SH-SY5Y (cell line): ENCODE measurements around the gene TRANK1.

Experiments
- GATA2 ChIP-seq: IDR thresholded peaks from 2 replicates; pipeline ENCODE4 v1.6.1; 2011; ENCODE audit warnings: mild to moderate bottlenecking, low read depth, low read length
- GATA3 ChIP-seq: IDR thresholded peaks from 2 replicates; pipeline ENCODE4 v1.6.1; 2011; ENCODE audit warnings: low read depth, mild to moderate bottlenecking, low read length, moderate library complexity

DNA sequence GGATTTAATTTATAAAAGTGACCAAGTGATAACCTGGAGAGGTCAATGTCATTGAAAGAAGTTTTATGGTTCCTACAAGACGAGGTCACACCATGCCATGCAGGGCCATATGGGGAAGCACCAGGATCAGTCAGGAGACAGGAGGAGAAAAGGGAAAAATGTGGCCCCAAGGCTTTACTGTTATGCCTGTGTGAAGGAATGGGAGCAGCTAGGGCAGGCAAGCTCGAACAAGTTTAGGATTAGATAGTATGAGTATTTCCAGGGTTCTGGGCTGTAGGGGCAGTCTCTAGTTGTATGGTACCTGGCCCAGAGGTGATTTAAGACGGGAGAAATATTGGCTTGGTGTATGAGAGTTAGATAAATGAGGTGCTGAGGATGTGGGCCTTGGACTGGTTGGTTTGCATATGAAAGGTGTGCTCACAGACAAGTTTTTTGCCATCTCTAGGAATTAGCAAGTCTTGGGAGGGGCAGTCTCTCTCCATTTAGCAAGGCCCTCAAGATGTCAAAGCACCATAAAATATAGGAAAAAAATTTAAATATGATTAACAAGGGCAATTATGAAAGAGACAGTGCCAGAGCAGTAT is 144.2 kb downstream of the TRANK1 start:
- TF ChIP-seq GATA2 (no peak), GATA3 (no peak)
